HG02642 (cell line): Measurements from ENCODE around the gene CFAP57.

Experiments used
- ATAC-seq: cut with Tn5 transposase; IDR thresholded peaks from one replicate; pipeline ENCODE4 v1.9.1; 2021; ENCODE audit warnings: mild to moderate bottlenecking; ENCODE audit not compliant: unreplicated experiment, poor library complexity

Gene CFAP57

GRCh38 chr1:43274125-43274803 lies 102.1 kb downstream of the CFAP57 start:
- ATAC-seq = no peak

GRCh38 chr1:43274804-43275180 lies 102.7 kb downstream of the CFAP57 start:
- ATAC-seq = no peak

GRCh38 chr1:43275826-43276620 lies 103.9 kb downstream of the CFAP57 start:
- ATAC-seq = no peak

- ATAC-seq = no peak
These were observed 104.5 kb downstream of the CFAP57 start for GRCh38 chr1:43276673-43277072.

GRCh38 chr1:43277116-43277876 lies 105.2 kb downstream of the CFAP57 start:
- no peak for ATAC-seq

DNA sequence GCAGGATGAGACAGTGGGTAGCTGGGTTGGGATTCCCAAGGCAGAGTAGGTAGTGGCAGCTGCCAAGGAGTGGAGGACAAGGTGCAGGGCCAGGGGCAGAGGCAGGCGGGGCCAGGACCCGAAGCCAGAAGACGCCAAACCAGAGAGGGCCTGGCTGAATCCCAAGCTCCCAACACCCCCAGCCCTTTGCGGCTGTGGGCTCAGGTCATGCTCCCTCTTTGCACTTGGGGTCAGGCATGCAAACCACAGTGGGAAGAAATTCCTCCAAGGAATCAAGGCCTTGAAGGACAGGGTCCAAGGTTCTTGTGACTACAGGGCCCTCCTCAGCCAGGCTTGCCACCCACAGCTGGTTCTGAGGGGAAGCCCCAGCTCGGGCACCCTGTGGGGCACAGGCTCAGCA lies 107.0 kb downstream of the CFAP57 start:
- no peak for ATAC-seq

GRCh38 chr1:43279666-43280065 lies 107.5 kb downstream of the CFAP57 start:
- ATAC-seq = no peak

DNA sequence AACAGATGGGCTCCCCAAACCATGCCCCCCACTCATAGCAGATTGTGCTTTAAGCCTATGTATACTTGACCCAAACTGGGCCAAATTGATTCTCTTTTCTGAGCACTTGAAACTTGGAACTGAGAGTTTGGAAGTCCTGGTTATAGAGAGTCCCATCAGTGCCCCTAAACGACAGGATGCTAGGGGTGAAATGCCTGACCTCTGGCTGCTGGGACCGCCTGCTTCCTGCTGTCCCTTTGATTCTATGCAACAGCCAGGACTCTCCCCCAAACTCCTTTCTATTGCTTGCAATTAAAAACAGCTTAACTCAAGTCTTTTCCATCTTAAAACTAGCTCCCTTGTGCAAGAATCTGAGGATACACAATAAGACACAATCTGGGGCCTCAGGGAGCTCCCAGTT lies 108.6 kb downstream of the CFAP57 start:
- ATAC-seq = no peak

DNA sequence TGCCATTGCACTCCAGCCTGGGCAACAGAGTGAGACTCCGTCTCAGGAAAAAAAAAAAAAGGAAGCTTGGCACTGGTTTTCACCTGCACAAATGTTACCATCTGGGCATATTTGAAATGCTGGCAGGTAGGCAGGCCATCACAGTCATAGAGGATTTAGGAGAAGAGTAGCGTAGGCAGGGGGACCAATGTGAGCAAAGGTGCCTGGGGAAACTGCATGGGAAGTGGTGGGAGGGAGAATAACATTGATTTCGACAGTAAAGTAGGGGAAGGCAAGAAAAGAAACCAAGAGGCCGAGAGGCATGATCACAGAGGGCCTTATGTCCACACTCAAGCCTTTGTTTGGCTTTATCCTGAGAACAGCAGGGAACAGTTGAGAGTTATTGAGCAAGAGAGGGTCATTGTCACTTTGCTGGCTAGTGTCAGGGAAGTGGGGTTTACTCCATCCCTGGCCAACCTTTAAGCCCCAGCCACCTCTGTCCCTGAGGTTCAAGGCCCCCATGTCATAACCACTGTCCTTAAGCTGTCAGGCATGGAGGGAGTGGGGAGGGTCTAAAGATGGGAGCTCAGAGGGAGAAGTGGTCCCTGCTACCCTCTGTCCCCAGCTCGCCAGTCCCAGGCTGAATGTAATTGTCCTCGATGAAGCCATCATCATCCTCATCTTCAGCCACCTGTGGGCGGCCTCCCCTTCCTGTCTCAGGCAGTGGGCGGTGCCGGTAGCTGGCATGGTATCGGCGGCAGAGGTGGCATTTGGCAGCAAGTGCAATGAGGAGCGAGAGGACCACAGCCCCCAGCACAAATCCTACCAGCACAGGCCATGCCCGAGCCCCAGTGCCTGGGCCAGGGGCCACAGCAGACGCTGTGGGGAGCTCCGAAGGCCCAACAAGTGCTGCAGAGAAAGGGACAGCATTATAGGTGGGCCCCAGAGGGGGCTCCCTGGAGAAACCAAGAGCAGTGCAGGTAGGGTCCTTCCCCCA lies 110.4 kb downstream of the CFAP57 start:
- no peak for ATAC-seq

DNA sequence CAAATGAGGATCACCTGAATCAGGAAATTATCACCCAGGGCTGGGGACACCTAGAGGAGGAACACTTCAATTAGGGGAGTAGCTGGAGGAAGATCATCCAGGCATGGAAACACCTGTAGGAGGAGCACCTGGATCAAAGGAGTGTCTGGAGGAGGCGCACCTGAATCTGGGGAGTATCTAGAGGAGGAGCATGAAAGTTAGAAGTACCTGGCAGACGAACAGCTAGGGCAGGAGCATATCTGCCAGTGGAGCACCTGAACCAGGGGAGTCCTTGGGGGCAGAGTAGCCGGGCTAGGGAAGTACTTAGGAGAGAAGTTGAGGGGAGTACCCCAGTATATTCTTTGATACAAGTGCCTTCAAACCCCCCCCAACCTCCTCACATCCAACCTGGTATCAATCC lies 111.9 kb downstream of the CFAP57 start:
- ATAC-seq = no peak

- ATAC-seq = no peak
These were observed 112.5 kb downstream of the CFAP57 start for GRCh38 chr1:43284546-43285110.

DNA sequence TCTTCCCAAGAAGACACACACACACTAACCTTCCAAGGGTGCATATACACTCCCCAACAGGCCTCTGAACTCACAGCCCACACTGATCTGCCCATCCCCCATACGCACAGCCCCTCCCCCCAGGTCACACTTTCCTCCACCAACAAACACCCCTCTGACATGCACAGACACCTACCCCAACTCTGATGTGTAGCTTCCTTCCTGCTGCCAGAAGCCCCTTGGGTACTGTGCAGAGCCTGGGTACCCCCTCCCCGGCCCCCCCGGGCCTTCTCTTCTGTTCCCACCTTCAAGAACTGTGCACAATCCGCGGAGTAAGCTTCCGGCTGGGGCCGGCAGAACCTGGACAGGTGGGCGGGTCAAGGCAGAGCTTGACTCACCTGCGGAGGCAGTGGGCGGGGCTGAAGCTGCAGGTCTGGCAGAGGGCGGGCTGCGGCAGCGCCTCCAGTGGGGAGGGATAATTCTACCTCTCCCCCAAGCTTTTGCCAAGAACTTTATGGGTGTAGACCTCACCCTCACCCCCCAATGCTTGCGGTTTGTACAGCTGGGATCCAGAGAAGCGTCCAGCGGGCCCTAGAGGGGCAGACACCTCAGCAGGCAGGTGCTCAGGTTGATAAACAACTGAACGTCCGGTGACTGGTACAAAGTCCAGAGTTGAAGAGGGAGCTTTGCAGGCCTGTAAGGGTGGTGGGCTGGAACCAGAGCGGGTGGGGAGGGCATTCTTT lies 113.3 kb downstream of the CFAP57 start, which contains the start of gene C1orf210:
C1orf210 (minus strand) TSS at position 313 of the 722 bp plus-strand sequence. CDS start 2,311 bp downstream, outside the sequence.
- no peak for ATAC-seq

- no peak for ATAC-seq
These were observed 114.0 kb downstream of the CFAP57 start for GRCh38 chr1:43286115-43286514.

DNA sequence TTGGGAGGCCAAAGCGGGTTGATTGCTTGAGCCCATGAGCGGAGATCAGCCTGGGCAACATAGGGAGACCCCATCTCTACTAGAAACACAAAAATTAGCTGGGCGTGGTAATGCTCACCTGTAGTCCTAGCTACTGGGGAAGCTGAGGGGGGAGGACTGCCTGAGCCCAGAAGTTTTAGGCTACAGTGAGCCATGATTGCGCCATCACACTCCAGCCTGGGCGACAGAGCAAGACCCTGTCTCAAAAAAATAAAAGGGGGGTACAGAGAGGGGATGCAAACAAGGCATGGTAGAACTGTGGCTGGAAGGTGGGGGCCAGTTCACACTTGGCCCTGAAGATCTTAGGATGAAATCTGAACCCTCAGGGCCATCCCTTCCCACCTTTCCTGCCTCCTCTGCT lies 114.4 kb downstream of the CFAP57 start:
- no peak for ATAC-seq

DNA sequence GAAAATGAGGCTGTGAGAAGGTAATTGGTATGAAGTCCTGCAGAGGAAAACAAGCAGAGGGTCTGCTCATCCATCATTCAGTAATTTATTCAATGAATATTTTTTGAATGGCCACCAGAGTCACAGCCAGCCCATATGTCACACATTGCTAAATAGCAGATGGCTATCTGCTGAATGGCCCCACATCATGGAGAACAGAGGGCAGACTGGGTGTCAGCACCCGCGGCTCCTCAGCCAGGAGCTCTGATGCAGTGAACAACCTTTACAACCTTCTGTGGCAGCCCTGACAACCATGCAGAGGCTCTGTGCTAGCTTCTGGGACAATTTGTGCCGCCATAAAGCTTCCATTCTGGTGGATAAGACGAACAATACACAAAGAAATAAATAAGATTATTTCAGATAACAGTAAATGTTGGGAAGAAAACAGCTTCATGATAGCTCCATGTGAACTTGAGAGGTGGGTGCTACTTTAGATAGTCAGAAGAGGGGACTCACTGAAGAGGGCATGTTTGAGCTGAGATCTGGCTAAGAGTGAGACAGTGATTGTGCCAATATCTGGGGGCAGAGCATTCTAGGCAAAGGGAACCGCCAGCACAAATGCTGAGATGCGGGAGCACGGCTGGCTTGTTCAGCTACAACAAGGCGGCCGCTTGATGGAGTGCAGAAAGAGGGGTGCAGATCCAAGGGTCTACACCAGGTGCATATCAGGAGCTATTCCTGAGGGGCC lies 116.1 kb downstream of the CFAP57 start:
- no peak for ATAC-seq

- ATAC-seq = no peak
These were observed 116.9 kb downstream of the CFAP57 start for GRCh38 chr1:43288785-43289706.

DNA sequence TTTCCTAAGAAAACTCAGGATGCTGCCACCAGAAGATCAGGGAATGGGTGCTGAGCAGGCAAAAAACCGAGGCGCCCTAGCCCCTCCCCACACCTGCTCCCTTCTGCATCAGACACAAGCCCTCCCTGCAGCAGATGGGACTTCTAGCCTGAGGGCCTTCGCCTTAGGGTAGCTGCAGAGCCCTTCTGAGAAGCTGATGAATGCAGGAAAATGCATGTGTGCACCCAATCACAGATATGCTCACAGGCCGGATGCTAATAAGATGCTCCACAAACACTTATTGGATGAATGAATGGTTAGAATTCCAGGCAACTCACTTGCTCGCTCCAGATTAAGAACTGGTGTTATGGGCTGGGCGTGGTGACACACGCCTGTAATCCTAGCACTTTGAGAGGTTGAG lies 120.1 kb downstream of the CFAP57 start:
- ATAC-seq = no peak
